ENCODE data around the gene NKX2-2. TPM values are rescaled to one million over a fixed set of nuclear protein-coding genes. Genes with fewer than 3 reads are reported as not detected.

The NKX2-2 gene
- total RNA-seq, 2 donors from 2014 or later: not detected

- H3K27me3 ChIP-seq: peaks cover 56 to 77% of the 10 kb centered on the region in 2 donors
- no peaks in the 10 kb centered on the region for H3K36me3 ChIP-seq
- no peaks in the 10 kb centered on the region for H3K9me3 ChIP-seq
- H3K27ac ChIP-seq: no peak overlapping the region
- no peak for TF ChIP-seq CTCF (IDR thresholded peaks at IDR 0.05)
- H3K4me1 ChIP-seq: peaks cover 0 to 71% of the 10 kb centered on the region in 2 donors
- H3K4me3 ChIP-seq: peak overlapping the region in 1 of 2 donors; percentile 39
- no peak for DNase-seq (ENCODE audit: low spot score)
Observed at GRCh38 chr20:21512634-21513180, 1.2 kb downstream of the NKX2-2 start.

GRCh38 chr20:21511850-21512633, 1.8 kb downstream of the NKX2-2 start:
- Histone ChIP-seq H3K27me3 (peaks cover 58 to 79% of the 10 kb centered on the region in 2 donors), H3K4me3 (peak overlapping the region in 1 of 2 donors; percentile 39), H3K9me3 (no peaks in the 10 kb centered on the region), H3K27ac (no peak overlapping the region), H3K4me1 (peaks cover 0 to 68% of the 10 kb centered on the region in 2 donors), H3K36me3 (no peaks in the 10 kb centered on the region)
- TF ChIP-seq CTCF (IDR thresholded peaks at IDR 0.05): no peak
- no peak for DNase-seq (ENCODE audit: low spot score)

- TF ChIP-seq CTCF (IDR thresholded peaks at IDR 0.05): no peak
- no peak overlapping the region for H3K27ac ChIP-seq
- H3K4me1 ChIP-seq: peaks cover 0 to 66% of the 10 kb centered on the region in 2 donors
- peak overlapping the region in 1 of 2 donors; percentile 39 for H3K4me3 ChIP-seq
- no peaks in the 10 kb centered on the region for H3K9me3 ChIP-seq
- peaks cover 57 to 79% of the 10 kb centered on the region in 2 donors for H3K27me3 ChIP-seq
- no peak for DNase-seq (ENCODE audit: low spot score)
- no peaks in the 10 kb centered on the region for H3K36me3 ChIP-seq
Observed at GRCh38 chr20:21511485-21511849, 2.4 kb downstream of the NKX2-2 start.

- Histone ChIP-seq H3K36me3 (no peaks in the 10 kb centered on the region), H3K4me1 (peaks cover 0 to 72% of the 10 kb centered on the region in 2 donors), H3K4me3 (peak overlapping the region; percentile 20 to 43), H3K9me3 (no peaks in the 10 kb centered on the region), H3K27me3 (peaks cover 57 to 81% of the 10 kb centered on the region in 2 donors), H3K27ac (no peak overlapping the region)
- DNase-seq (ENCODE audit: low spot score): no peak
- no peak for TF ChIP-seq CTCF (IDR thresholded peaks at IDR 0.05)
Observed at GRCh38 chr20:21510414-21511384, 3.2 kb downstream of the NKX2-2 start.

- Histone ChIP-seq H3K27ac (no peak overlapping the region), H3K4me1 (peaks cover 0 to 71% of the 10 kb centered on the region in 2 donors), H3K27me3 (peaks cover 53 to 77% of the 10 kb centered on the region in 2 donors), H3K4me3 (peak overlapping the region; percentile 20 to 43), H3K9me3 (no peaks in the 10 kb centered on the region), H3K36me3 (no peaks in the 10 kb centered on the region)
- TF ChIP-seq CTCF (IDR thresholded peaks at IDR 0.05): no peak
- no peak for DNase-seq (ENCODE audit: low spot score)
Observed at GRCh38 chr20:21509597-21510371, 4.1 kb downstream of the NKX2-2 start.
